ENCODE results near the gene BTBD16.

Gene BTBD16

DNA sequence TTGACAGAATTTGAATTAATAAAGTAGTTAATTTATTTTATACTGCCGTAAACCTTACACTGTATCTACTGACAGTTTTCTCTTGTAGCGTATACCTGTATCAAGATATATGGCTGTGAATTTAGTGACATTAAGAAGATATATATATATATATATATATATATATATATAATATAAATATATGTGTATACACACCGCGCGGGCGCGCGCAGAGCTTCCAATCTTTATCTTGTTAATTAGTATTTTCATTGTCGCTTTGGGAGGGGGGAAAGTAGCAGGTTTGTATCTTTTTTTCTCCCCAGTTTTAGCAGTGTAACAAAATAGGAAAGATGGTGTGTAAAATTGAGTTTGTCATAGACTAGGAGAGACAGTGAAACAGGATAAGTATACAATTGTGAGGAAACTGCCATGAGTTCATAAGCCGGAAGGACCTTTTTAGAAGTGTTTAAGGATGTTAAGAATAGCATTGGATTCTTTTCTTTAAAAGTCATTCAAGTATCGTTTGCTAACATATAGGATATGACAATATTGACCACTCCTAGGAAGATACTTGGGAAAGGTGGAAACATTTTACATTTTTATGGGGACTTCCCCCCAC lies 105.4 kb downstream of the BTBD16 start:
- no peak for DNase-seq

DNA sequence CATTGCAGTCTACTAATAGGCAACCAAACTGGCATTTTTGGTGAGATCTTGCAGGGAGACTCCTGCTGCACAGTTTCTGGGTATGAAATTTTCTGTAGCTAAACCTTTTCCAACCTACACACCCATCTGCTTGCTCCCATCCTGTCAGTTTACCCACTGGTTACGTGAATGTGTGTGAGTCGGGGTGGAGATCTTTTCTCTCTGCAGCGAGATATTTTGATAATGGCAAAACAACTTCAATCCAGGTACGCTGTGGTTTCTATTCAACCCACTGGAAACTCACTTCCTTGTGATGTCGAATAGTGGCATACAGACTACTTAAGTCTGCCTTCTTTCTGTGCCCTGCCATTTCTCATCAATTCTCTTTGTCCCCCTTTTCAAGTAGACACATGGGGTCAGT lies 107.9 kb downstream of the BTBD16 start:
- no peak for DNase-seq

DNA sequence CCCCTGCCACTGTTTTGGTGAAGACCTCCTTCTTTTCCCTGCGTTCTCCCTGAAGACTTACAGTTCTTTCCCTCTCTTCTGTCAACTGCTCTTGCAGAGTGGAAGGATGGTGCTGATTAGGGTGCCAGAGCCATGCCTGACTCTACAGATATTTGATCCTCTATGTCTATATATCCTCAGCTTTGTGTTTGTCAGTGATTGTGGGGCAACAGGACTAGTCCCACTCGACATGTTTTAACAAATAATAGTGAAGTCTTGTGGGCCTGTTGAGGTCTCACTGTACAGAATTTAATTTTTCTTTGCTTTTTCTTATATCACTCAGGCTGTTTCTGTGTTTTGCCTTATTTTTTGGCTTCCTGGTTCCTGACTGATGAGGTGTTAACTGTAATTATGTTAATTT lies 108.4 kb downstream of the BTBD16 start:
- no peak for DNase-seq

GRCh38 chr10:122380703-122381102 lies 109.6 kb downstream of the BTBD16 start:
- DNase-seq: no peak

DNA sequence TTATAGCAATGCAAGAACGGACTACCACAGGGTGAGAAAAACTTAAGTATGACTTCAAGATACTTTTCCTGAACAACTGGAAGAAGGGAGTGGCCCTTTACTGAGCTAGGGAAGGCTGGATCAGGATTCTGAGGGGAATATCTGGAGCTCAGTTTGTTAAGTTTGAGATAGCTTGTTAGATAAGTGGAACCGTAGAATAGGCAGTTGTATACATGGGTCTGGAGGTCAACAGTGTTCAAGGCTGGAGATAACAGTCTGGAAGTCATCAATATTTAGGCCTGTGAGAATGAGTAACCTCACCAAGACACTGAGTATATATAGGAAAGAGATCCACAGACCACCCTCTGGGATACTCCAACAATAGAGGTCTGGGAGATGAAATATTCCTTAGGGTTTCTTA lies 110.6 kb downstream of the BTBD16 start:
- no peak for DNase-seq

DNA sequence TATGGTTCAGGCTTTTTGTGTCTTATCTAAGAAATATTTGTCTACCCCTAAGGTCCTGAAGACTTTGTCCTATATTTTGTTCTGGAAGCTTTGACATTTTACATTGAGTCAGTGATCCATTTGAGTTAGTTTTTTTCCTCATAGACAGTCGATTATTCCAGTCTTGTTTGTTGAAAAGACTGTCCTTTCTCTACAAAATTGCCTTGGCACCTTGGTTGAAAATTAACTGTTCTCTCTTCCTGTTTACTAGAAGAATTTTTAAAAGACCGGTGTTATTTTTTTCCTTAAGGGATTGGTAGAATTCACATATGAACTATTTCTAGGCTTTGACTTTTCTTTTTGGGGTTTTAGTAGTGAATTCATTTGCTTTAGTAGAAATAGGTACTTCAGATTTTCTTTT lies 115.4 kb downstream of the BTBD16 start:
- DNase-seq: no peak

GRCh38 chr10:122387572-122387971 lies 116.5 kb downstream of the BTBD16 start:
- DNase-seq: no peak
